Stimulated activated CD8-positive, alpha-beta memory T cell treated with anti-CD3 and anti-CD28 coated beads, Interleukin-15, amount 100 ng/mL, for 48 hours (primary cell): Measurements from ENCODE around the gene TF.

Experiments
- DNase-seq, 2 donors: peaks; one replicate each; pipeline ENCODE4 v3.0.0-alpha.2; 2020; ENCODE audit warnings: low read depth in 2 of 2

TF gene

GRCh38 chr3:133836497-133837158 lies 90.4 kb downstream of the TF start:
- DNase-seq, result no peak

GRCh38 chr3:133837487-133838295 lies 91.5 kb downstream of the TF start:
- DNase-seq, result no peak

- no peak for DNase-seq
Measured at GRCh38 chr3:133838296-133838789, 92.2 kb downstream of the TF start.

GRCh38 chr3:133838916-133839800 lies 93.0 kb downstream of the TF start:
- DNase-seq, result no peak

- no peak for DNase-seq
Measured at GRCh38 chr3:133840055-133840737, 94.0 kb downstream of the TF start.

- no peak for DNase-seq
Measured at GRCh38 chr3:133840767-133841166, 94.6 kb downstream of the TF start.

- no peak for DNase-seq
Measured at GRCh38 chr3:133841196-133841595, 95.0 kb downstream of the TF start.

GRCh38 chr3:133842158-133842557 lies 96.0 kb downstream of the TF start:
- DNase-seq, result no peak

- DNase-seq, result no peak
Measured at GRCh38 chr3:133843634-133844033, 97.4 kb downstream of the TF start.

- DNase-seq, result no peak
Measured at GRCh38 chr3:133845127-133845526, 98.9 kb downstream of the TF start.
